Measurements from ENCODE around the gene GLIS2.

Gene GLIS2

GRCh38 chr16:4386951-4387565, 71.2 kb downstream of the GLIS2 start:
- TF ChIP-seq CTCF (IDR thresholded peaks at IDR 0.05; ENCODE audit: unreplicated experiment in 3 of 3), result no peak
- H3K9me3 Mint-ChIP-seq, result no peaks in the 10 kb centered on the region
- H3K27me3 Mint-ChIP-seq (ENCODE audit: low read depth), result no peaks in the 10 kb centered on the region
- H3K4me1 Mint-ChIP-seq, result peaks cover 32% of the 10 kb centered on the region
- no peak overlapping the region for H3K4me3 Mint-ChIP-seq
- H3K36me3 Mint-ChIP-seq (ENCODE audit: low read depth), result peaks cover 6% of the 10 kb centered on the region
- H3K27ac Mint-ChIP-seq, result peak overlapping the region; percentile 42 to 73 (median 68)

- no peak overlapping the region for H3K4me3 Mint-ChIP-seq
- H3K36me3 Mint-ChIP-seq (ENCODE audit: low read depth), result peaks cover 6% of the 10 kb centered on the region
- peaks cover 39% of the 10 kb centered on the region for H3K4me1 Mint-ChIP-seq
These were observed 71.9 kb downstream of the GLIS2 start for GRCh38 chr16:4387781-4388180.

GRCh38 chr16:4388271-4389021, 72.6 kb downstream of the GLIS2 start:
- Mint-ChIP-seq H3K4me1 (peaks cover 41% of the 10 kb centered on the region), H3K27ac (peak overlapping the region in 2 of 3 experiments; percentile 54 to 89), H3K36me3 (ENCODE audit: low read depth) (peaks cover under 1% of the 10 kb centered on the region), H3K9me3 (no peaks in the 10 kb centered on the region), H3K27me3 (ENCODE audit: low read depth) (no peaks in the 10 kb centered on the region), H3K4me3 (no peak overlapping the region)
- TF ChIP-seq CTCF (IDR thresholded peaks at IDR 0.05; ENCODE audit: unreplicated experiment in 3 of 3), result no peak

More at GRCh38 chr16:4387781-4388180, 71.9 kb downstream of the GLIS2 start:
- Mint-ChIP-seq H3K9me3 (no peaks in the 10 kb centered on the region), H3K27me3 (ENCODE audit: low read depth) (no peaks in the 10 kb centered on the region), H3K27ac (no peak overlapping the region)
- no peak for TF ChIP-seq CTCF (IDR thresholded peaks at IDR 0.05; ENCODE audit: unreplicated experiment in 3 of 3)
